Osteocyte (in vitro differentiated cells): ENCODE measurements around the gene ELF3. TPM values are rescaled to one million over a fixed set of nuclear protein-coding genes. Genes with fewer than 3 reads are reported as not detected.
"Not testable (repeated sequence)": the region's sequence is repeated elsewhere in the genome, so short reads cannot be mapped to it uniquely, and the experiment has no call there.

Experiments
- DNase-seq: peaks from one replicate; pipeline ENCODE4 v3.0.0; 2021; ENCODE audit warnings: mixed read lengths; ENCODE audit not compliant: unreplicated experiment; ENCODE audit errors: extremely low spot score
- H3K27ac Mint-ChIP-seq: one replicate; pipeline ENCODE4 v1.8.0; 2021; ENCODE audit warnings: mild to moderate bottlenecking, mixed read lengths; ENCODE audit not compliant: unreplicated experiment
- H3K27me3 Mint-ChIP-seq: one replicate; pipeline ENCODE4 v1.8.0; 2021; ENCODE audit warnings: mixed read lengths; ENCODE audit not compliant: unreplicated experiment
- H3K36me3 Mint-ChIP-seq: one replicate; pipeline ENCODE4 v1.8.0; 2021; ENCODE audit warnings: mixed read lengths; ENCODE audit not compliant: unreplicated experiment
- H3K4me1 Mint-ChIP-seq: one replicate; pipeline ENCODE4 v1.8.0; 2021; ENCODE audit warnings: mixed read lengths; ENCODE audit not compliant: unreplicated experiment
- H3K4me3 Mint-ChIP-seq: one replicate; pipeline ENCODE4 v1.8.0; 2021; ENCODE audit warnings: mild to moderate bottlenecking, moderate library complexity, mixed read lengths; ENCODE audit not compliant: unreplicated experiment
- H3K9me3 Mint-ChIP-seq: one replicate; pipeline ENCODE4 v1.8.0; 2021; ENCODE audit warnings: mixed read lengths; ENCODE audit not compliant: unreplicated experiment
- microRNA-seq: library from miRNA; unstranded; fragments of <30 nt; microRNA quantifications from one replicate; pipeline ENCODE4 v1.1.0, GENCODE V29; 2020; ENCODE audit not compliant: unreplicated experiment
- total RNA-seq: library from RNA; stranded (reverse); gene quantifications from 2 replicates; pipeline ENCODE4 v1.2.1, GENCODE V29; 2021
- TF ChIP-seq, protein P1 (sequence below): fragments of 200-600 bp; sonication (generic); IDR thresholded peaks from 2 replicates; pipeline ENCODE4 v1.5.0; 2021; ENCODE audit warnings: antibody characterized with exemption, mild to moderate bottlenecking, moderate library complexity

Gene ELF3
- total RNA-seq, 1 donor from 2014 or later = 0.56 TPM

DNA sequence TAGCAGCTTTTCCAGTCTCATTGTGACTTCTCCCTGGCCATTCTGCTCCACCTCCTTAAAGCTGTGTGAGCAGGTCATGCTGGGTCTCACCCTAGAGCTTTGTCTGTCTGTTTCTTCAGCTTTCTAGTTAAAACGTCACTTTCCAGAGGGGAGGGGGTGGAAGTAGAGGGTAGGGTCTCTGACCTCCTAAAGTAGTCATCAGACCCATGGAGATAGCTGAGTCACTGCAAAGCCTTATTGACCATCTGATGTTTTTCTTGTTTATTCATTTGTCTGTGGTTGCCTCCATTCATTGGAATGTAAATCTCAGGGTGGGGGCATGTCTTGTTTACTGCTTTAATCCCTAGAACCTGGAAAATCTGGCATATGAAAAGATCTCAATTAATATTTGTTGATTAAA lies 52.7 kb downstream of the ELF3 start:
- H3K27ac Mint-ChIP-seq = no peak overlapping the region
- H3K4me1 Mint-ChIP-seq = peaks cover 20% of the 10 kb centered on the region
- TF ChIP-seq, protein P1, sequence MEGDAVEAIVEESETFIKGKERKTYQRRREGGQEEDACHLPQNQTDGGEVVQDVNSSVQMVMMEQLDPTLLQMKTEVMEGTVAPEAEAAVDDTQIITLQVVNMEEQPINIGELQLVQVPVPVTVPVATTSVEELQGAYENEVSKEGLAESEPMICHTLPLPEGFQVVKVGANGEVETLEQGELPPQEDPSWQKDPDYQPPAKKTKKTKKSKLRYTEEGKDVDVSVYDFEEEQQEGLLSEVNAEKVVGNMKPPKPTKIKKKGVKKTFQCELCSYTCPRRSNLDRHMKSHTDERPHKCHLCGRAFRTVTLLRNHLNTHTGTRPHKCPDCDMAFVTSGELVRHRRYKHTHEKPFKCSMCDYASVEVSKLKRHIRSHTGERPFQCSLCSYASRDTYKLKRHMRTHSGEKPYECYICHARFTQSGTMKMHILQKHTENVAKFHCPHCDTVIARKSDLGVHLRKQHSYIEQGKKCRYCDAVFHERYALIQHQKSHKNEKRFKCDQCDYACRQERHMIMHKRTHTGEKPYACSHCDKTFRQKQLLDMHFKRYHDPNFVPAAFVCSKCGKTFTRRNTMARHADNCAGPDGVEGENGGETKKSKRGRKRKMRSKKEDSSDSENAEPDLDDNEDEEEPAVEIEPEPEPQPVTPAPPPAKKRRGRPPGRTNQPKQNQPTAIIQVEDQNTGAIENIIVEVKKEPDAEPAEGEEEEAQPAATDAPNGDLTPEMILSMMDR = no peak
- no peaks in the 10 kb centered on the region for H3K36me3 Mint-ChIP-seq
- no peak overlapping the region for H3K4me3 Mint-ChIP-seq
- H3K9me3 Mint-ChIP-seq = no peaks in the 10 kb centered on the region
- no peak for DNase-seq
- H3K27me3 Mint-ChIP-seq = no peaks in the 10 kb centered on the region

DNA sequence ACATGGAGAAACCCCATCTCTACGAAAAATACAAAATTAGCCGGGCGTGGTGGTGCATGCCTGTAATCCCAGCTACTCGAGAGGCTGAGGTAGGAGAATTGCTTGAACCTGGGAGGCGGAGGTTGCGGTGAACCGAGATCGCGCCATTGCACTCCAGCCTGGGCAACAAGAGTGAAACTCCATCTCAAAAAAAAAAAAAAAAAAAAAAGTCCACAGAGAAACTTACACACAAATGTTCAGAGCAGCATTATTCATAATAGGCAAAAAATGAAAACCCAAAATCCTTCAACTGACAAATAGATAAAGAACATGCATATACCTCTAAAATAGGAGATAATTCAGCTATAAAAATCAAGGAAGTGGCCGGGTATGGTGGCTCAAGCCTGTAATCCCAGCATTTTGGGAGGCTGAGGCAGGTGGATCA lies 54.5 kb downstream of the ELF3 start:
- H3K36me3 Mint-ChIP-seq, H3K4me1 Mint-ChIP-seq, H3K4me3 Mint-ChIP-seq, H3K27me3 Mint-ChIP-seq, DNase-seq, H3K27ac Mint-ChIP-seq, H3K9me3 Mint-ChIP-seq: not testable (repeated sequence)

Small RNAs within 50 kb of the gene (microRNA-seq; reads per million reads assigned to microRNA genes)
- gene MIR6740 = not detected

Other genes with a start within 250 kb of the ELF3 start
- gene IPO9, start 181.4 kb upstream of the ELF3 start, total RNA-seq = 63.3 and 65.0 TPM in 2 replicates
- 31.4 and 32.1 TPM in 2 replicates for gene SHISA4, start 121.7 kb upstream of the ELF3 start, total RNA-seq
- gene LMOD1, start 64.0 kb upstream of the ELF3 start, total RNA-seq = 15.1 and 15.9 TPM in 2 replicates
- 48.0 and 50.8 TPM in 2 replicates for gene TIMM17A, start 55.1 kb upstream of the ELF3 start, total RNA-seq
- gene RNPEP, start 27.9 kb upstream of the ELF3 start, total RNA-seq = 51.4 and 53.9 TPM in 2 replicates
- gene GPR37L1, start 112.3 kb downstream of the ELF3 start, total RNA-seq = not detected in 2 replicates
- gene ARL8A, start 134.2 kb downstream of the ELF3 start, total RNA-seq = 75.8 and 86.4 TPM in 2 replicates
- not detected in 2 replicates for gene PTPN7, start 150.0 kb downstream of the ELF3 start, total RNA-seq
- gene LGR6, start 183.2 kb downstream of the ELF3 start, total RNA-seq = 9.4 and 9.9 TPM in 2 replicates